Hepatocyte (in vitro differentiated cells): ENCODE data around the gene RIT2.

Source experiments
- CTCF ChIP-seq: fragments of 200-600 bp; sonication (generic); IDR thresholded peaks from 2 replicates; pipeline ENCODE4 v1.5.1; 2016; ENCODE audit warnings: antibody characterized with exemption, mild to moderate bottlenecking; ENCODE audit not compliant: poor library complexity
- EZH2 ChIP-seq: fragments of 200-600 bp; sonication (generic); IDR thresholded peaks from 2 replicates; pipeline ENCODE4 v1.6.1; 2016; ENCODE audit warnings: antibody characterized with exemption, mild to moderate bottlenecking, borderline replicate concordance

DNA sequence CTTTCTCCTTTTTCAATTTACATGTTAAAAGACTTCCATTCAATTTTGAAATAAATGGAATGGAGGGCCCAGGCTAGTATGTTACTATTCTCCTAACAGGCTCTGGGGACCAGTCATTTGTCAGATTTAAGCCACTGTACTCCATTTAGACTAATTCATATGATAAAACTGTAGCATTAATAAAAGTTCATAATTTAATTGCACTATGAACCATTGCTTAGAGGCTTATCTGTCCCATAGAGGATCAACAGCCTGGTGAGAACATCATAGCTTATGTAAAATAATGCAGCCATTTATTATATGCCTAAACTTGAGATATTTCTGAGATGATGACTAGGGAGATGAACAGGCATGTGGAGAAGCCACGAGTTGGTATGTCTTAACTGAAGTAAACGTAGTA, 156.0 kb downstream of the RIT2 start:
- TF ChIP-seq CTCF (no peak), EZH2 (no peak)
